Colonic mucosa (tissue), 4 donors: Measurements from ENCODE around the gene BMP2. TPM values are rescaled to one million over a fixed set of nuclear protein-coding genes. Genes with fewer than 3 reads are reported as not detected.

Experiments used
- DNase-seq: peaks from one replicate; pipeline ENCODE4 v3.0.0-alpha.2; 2020
- H3K27ac ChIP-seq: fragments of 200-600 bp; one replicate; pipeline ENCODE4 v1.8.0; 2021
- H3K27me3 ChIP-seq: fragments of 200-600 bp; one replicate; pipeline ENCODE4 v1.8.0; 2021
- H3K36me3 ChIP-seq: fragments of 200-600 bp; one replicate; pipeline ENCODE4 v1.8.0; 2021
- H3K4me1 ChIP-seq: fragments of 200-600 bp; one replicate; pipeline ENCODE4 v1.8.0; 2021; ENCODE audit warnings: mild to moderate bottlenecking
- H3K4me3 ChIP-seq: fragments of 200-600 bp; one replicate; pipeline ENCODE4 v1.8.0; 2021
- H3K9ac ChIP-seq, 2 donors: one replicate each; pipeline ENCODE4 v1.7.0; 2013; ENCODE audit warnings: control low read depth in 2 of 2, low read depth in 2 of 2, low read length in 2 of 2
- H3K9me3 ChIP-seq: fragments of 200-600 bp; one replicate; pipeline ENCODE4 v1.8.0; 2021
- intact Hi-C: fragments of 100-400 bp; cut with DNase I; formaldehyde crosslinking; loops from one replicate; pipeline ENCODE4 v1.14.1; 2022
- total RNA-seq, 2 donors: library from RNA; stranded (reverse); fragmentation: NEBNext Ultra II Directional in 1 of 2; extraction: Animal tissue kit (Norgen Biotek cat#: 25700) in 1 of 2; gene quantifications; one replicate each; pipeline ENCODE4 v1.2.1, GENCODE V29; 2021
- TF ChIP-seq, protein P1 (sequence below): fragments of 200-600 bp; IDR thresholded peaks from one replicate; pipeline ENCODE4 v1.8.0; 2022; ENCODE audit warnings: antibody characterized with exemption, mild to moderate bottlenecking
- donor health status: healthy.
- donor health status: DM: no; HTN: no; CAD: no.
- donor health status: DM: no; HTN: no; CAD: no.

The BMP2 gene
- total RNA-seq, 2 donors from 2014 or later: 25.3 to 57.3 TPM

GRCh38 chr20:6829510-6830116, 62.1 kb downstream of the BMP2 start:
- no peaks in the 10 kb centered on the region for H3K4me1 ChIP-seq
- no peak overlapping the region for H3K4me3 ChIP-seq
- no peak overlapping the region for H3K27ac ChIP-seq
- H3K9me3 ChIP-seq: no peaks in the 10 kb centered on the region
- no peaks in the 10 kb centered on the region for H3K27me3 ChIP-seq
- TF ChIP-seq, protein P1, sequence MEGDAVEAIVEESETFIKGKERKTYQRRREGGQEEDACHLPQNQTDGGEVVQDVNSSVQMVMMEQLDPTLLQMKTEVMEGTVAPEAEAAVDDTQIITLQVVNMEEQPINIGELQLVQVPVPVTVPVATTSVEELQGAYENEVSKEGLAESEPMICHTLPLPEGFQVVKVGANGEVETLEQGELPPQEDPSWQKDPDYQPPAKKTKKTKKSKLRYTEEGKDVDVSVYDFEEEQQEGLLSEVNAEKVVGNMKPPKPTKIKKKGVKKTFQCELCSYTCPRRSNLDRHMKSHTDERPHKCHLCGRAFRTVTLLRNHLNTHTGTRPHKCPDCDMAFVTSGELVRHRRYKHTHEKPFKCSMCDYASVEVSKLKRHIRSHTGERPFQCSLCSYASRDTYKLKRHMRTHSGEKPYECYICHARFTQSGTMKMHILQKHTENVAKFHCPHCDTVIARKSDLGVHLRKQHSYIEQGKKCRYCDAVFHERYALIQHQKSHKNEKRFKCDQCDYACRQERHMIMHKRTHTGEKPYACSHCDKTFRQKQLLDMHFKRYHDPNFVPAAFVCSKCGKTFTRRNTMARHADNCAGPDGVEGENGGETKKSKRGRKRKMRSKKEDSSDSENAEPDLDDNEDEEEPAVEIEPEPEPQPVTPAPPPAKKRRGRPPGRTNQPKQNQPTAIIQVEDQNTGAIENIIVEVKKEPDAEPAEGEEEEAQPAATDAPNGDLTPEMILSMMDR: no peak
- intact Hi-C loops: loop anchor here (5.0 to 10.0 kb wide), 4 partner anchors 197 to 685 kb away; no protein-coding TSS in a partner anchor
- no peaks in the 10 kb centered on the region for H3K36me3 ChIP-seq
- no peak for DNase-seq
- no peak overlapping the region for H3K9ac ChIP-seq
